Left hindlimb (tissue), 1 donor: ENCODE measurements around the gene EGFL8.
"Not testable (repeated sequence)": the region's sequence is repeated elsewhere in the genome, so short reads cannot be mapped to it uniquely, and the experiment has no call there.

Source experiments
- DNase-seq: peaks from one replicate; pipeline ENCODE4 v3.0.0-alpha.2; 2018

The EGFL8 gene

GRCh38 chr6:32198345-32198696, 33.9 kb downstream of the EGFL8 start:
- no peak for DNase-seq

DNA sequence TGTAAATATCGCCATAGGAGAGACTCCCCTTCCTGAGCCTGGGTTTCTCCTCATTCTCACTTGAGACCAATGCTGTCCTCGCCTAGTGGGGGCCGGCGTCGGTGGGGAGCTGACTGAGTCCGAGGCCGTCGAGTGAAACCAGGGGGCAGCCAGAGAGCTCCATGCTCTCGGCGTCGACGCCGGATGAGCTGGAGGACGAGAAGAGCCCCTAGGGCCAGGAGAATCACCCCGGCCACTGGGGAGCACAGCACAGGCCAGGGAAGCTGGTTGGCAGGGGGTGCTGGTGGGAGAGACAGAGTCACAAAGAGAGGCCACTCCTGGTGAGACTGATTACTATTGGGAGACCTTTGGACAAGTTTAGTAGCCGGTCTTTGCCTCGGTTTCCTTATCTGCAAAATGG, 34.5 kb downstream of the EGFL8 start:
- DNase-seq = no peak

GRCh38 chr6:32200711-32201475, 36.5 kb downstream of the EGFL8 start:
- DNase-seq = peak; percentile 20

- peak; percentile 23 for DNase-seq
Observed at GRCh38 chr6:32202186-32202585, 37.8 kb downstream of the EGFL8 start.

GRCh38 chr6:32203426-32204267, 39.3 kb downstream of the EGFL8 start:
- DNase-seq = peak; percentile 16

- DNase-seq = no peak
Observed at GRCh38 chr6:32204268-32204715, 39.9 kb downstream of the EGFL8 start.

GRCh38 chr6:32208996-32209395, 44.6 kb downstream of the EGFL8 start:
- DNase-seq = no peak

GRCh38 chr6:32210191-32210601, 45.8 kb downstream of the EGFL8 start:
- no peak for DNase-seq

DNA sequence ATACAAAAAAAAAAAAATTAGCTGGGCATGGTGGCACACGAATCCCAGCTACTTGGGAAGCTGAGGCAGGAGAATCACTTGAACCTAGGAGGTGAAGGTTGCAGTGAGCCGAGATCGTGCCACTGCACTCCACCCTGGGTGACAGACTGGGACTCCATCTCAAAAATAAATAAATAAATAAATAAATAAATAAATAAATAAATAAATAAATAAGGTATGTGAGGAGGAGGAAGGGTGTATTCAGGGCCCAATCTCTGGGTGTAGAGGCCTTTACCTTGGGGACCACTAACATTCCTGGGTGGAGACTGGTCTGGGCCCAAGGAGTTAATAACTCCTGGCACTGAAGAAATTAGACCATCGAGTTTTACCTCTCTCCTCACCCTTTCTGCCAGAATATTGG, 47.0 kb downstream of the EGFL8 start:
- DNase-seq = not testable (repeated sequence)

- DNase-seq = no peak
Observed at GRCh38 chr6:32212076-32212760, 47.8 kb downstream of the EGFL8 start.

- no peak for DNase-seq
Observed at GRCh38 chr6:32213649-32214048, 49.3 kb downstream of the EGFL8 start.

GRCh38 chr6:32214126-32214525, 49.7 kb downstream of the EGFL8 start:
- no peak for DNase-seq

DNA sequence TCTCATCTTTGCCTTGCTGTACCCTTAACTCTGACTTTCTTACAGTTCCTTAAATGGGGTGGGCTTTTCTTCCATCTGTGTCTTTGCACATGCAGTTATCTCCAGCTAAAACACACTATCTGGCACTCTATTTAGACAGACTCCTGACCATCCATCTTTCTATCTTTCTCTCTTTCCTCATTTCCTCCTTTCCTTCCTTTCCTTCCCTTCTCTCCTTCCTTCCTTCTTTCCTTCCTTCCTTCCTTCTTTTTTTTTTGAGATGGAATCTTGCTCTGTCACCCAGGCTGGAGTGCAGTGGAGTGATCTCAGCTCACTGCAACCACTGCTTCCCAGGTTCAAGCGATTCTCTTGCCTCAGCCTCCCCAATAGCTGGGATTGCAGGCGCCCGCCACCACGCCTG, 51.2 kb downstream of the EGFL8 start:
- DNase-seq = no peak

- DNase-seq = no peak
Observed at GRCh38 chr6:32216285-32216684, 51.9 kb downstream of the EGFL8 start.

GRCh38 chr6:32216998-32217397, 52.6 kb downstream of the EGFL8 start:
- no peak for DNase-seq
